HepG2 (cell line): ENCODE data around the gene RHBDD1. TPM values are rescaled to one million over a fixed set of nuclear protein-coding genes. Genes with fewer than 3 reads are reported as not detected.

Experiments
- ARNT ChIP-seq: fragments of 450-650 bp; IDR thresholded peaks from 2 replicates; pipeline ENCODE4 v1.6.1; 2017
- CAMTA2 ChIP-seq: sonication (generic); formaldehyde crosslinking; IDR thresholded peaks from 2 replicates; pipeline ENCODE4 v1.4.0; 2020; ENCODE audit warnings: mild to moderate bottlenecking, missing genetic modification reagents, borderline replicate concordance
- EHMT2 ChIP-seq: fragments of 200-600 bp; sonication (generic); IDR thresholded peaks from 2 replicates; pipeline ENCODE4 v1.7.0; 2017; ENCODE audit warnings: antibody characterized with exemption, low read depth, low read length, borderline replicate concordance
- ELF3 ChIP-seq: IDR thresholded peaks from 2 replicates; pipeline ENCODE4 v1.6.1; 2016; ENCODE audit warnings: missing genetic modification reagents, missing compliant biosample characterization
- ETV6 ChIP-seq: sonication (generic); formaldehyde crosslinking; conservative IDR thresholded peaks from 2 replicates; pipeline ENCODE4 v1.4.0; 2020; ENCODE audit warnings: missing genetic modification reagents
- FOXK1 ChIP-seq: sonication (generic); formaldehyde crosslinking; IDR thresholded peaks from 2 replicates; pipeline ENCODE4 v1.4.0; 2020; ENCODE audit warnings: low read depth, missing genetic modification reagents, borderline replicate concordance
- FUBP1 ChIP-seq: sonication (generic); formaldehyde crosslinking; IDR thresholded peaks from 2 replicates; pipeline ENCODE4 v1.5.1; 2020; ENCODE audit warnings: missing genetic modification reagents, mild to moderate bottlenecking, borderline replicate concordance
- GPN1 ChIP-seq: sonication (generic); formaldehyde crosslinking; IDR thresholded peaks from 2 replicates; pipeline ENCODE4 v1.5.1; 2020; ENCODE audit warnings: missing genetic modification reagents, borderline replicate concordance
- HHEX ChIP-seq: IDR thresholded peaks from 2 replicates; pipeline ENCODE4 v1.6.1; 2016; ENCODE audit warnings: control low read depth
- HNF4A ChIP-seq: sonication (generic); formaldehyde crosslinking; IDR thresholded peaks from 2 replicates; pipeline ENCODE4 v1.4.0; 2020; ENCODE audit warnings: missing genetic modification reagents
- HOXA5 ChIP-seq: sonication (generic); formaldehyde crosslinking; IDR thresholded peaks from 2 replicates; pipeline ENCODE4 v1.4.0; 2020; ENCODE audit warnings: missing genetic modification reagents
- MAZ ChIP-seq, 2 experiments: sonication (generic) in 1 of 2; formaldehyde crosslinking in 1 of 2; IDR thresholded peaks; 2 replicates each; pipeline versions ENCODE4 v1.5.0 to v1.6.1; 2012 to 2020; ENCODE audit warnings: low read depth in 2 of 2, mild to moderate bottlenecking in 2 of 2, borderline replicate concordance in 1 of 2, improper control_type of control experiment in 1 of 2, low read length in 1 of 2, missing genetic modification reagents in 1 of 2, moderate library complexity in 1 of 2
- MED13 ChIP-seq: sonication (generic); formaldehyde crosslinking; IDR thresholded peaks from 2 replicates; pipeline ENCODE4 v1.5.0; 2020; ENCODE audit warnings: missing genetic modification reagents
- NR2C2 ChIP-seq: sonication (generic); formaldehyde crosslinking; IDR thresholded peaks from 2 replicates; pipeline ENCODE4 v1.4.0; 2020; ENCODE audit warnings: missing genetic modification reagents, mild to moderate bottlenecking, moderate library complexity, borderline replicate concordance
- SP1 ChIP-seq, 2 experiments: fragments of 450-650 bp in 1 of 2; sonication (generic) in 1 of 2; formaldehyde crosslinking in 1 of 2; IDR thresholded peaks; 2 replicates each; pipeline versions ENCODE4 v1.4.0 to v1.6.1; 2016 to 2020; ENCODE audit warnings: missing genetic modification reagents in 1 of 2
- ZBTB42 ChIP-seq: sonication (generic); formaldehyde crosslinking; IDR thresholded peaks from 2 replicates; pipeline ENCODE4 v1.5.0; 2020; ENCODE audit warnings: mild to moderate bottlenecking, missing genetic modification reagents
- ZFP36L2 ChIP-seq: sonication (generic); formaldehyde crosslinking; IDR thresholded peaks from 2 replicates; pipeline ENCODE4 v1.4.0; 2020; ENCODE audit warnings: missing genetic modification reagents
- ZNF136 ChIP-seq: sonication (generic); formaldehyde crosslinking; IDR thresholded peaks from 2 replicates; pipeline ENCODE4 v1.8.1; 2022; ENCODE audit warnings: low read depth, mild to moderate bottlenecking, moderate library complexity, missing genetic modification reagents
- ZNF253 ChIP-seq: sonication (generic); formaldehyde crosslinking; IDR thresholded peaks from 2 replicates; pipeline ENCODE4 v1.8.0; 2022; ENCODE audit warnings: mild to moderate bottlenecking, missing genetic modification reagents, borderline replicate concordance
- ZNF672 ChIP-seq: sonication (generic); formaldehyde crosslinking; IDR thresholded peaks from 2 replicates; pipeline ENCODE4 v1.8.1; 2022; ENCODE audit warnings: missing genetic modification reagents
- ZSCAN25 ChIP-seq: sonication (generic); formaldehyde crosslinking; IDR thresholded peaks from 2 replicates; pipeline ENCODE4 v1.8.0; 2022; ENCODE audit warnings: mild to moderate bottlenecking, missing genetic modification reagents
- polyA plus RNA-seq, 8 experiments: library from polyadenylated mRNA; depleted of rRNA in 3 of 8; stranded (reverse) in 7 of 8; unstranded in 1 of 8; fragments of >200 nt; fragmentation: Illumina TruSeq in 4 of 8; extraction: Trizol in 4 of 8; gene quantifications; 2 replicates each; pipeline versions ENCODE4 v1.2.1 to v1.2.3, GENCODE V29; 2011 to 2016; ENCODE audit warnings: low read depth in 4 of 8, missing spikeins in 1 of 8, mixed read lengths in 1 of 8; ENCODE audit not compliant: insufficient read depth in 1 of 8
- total RNA-seq, 5 experiments: library from RNA; depleted of rRNA; stranded (reverse); fragments of >200 nt; fragmentation: Illumina TruSeq; extraction: Trizol; gene quantifications; 2 replicates each; pipeline ENCODE4 v1.2.3, GENCODE V29; 2016; ENCODE audit warnings: low read depth in 1 of 5
- TF ChIP-seq, protein P1 (sequence below): sonication (generic); formaldehyde crosslinking; IDR thresholded peaks from 2 replicates; pipeline ENCODE4 v1.4.0; 2020; ENCODE audit warnings: mild to moderate bottlenecking, missing genetic modification reagents, borderline replicate concordance
- TF ChIP-seq, protein P2 (sequence below): sonication (generic); formaldehyde crosslinking; IDR thresholded peaks from 2 replicates; pipeline ENCODE4 v1.4.0; 2020; ENCODE audit warnings: mild to moderate bottlenecking, missing genetic modification reagents

Gene RHBDD1
- total and polyA plus RNA-seq, 2 of the 13 experiments (the other 11 are each of a cell fraction or from before 2014, with no cell fraction given), result 8.2 to 9.5 TPM

DNA sequence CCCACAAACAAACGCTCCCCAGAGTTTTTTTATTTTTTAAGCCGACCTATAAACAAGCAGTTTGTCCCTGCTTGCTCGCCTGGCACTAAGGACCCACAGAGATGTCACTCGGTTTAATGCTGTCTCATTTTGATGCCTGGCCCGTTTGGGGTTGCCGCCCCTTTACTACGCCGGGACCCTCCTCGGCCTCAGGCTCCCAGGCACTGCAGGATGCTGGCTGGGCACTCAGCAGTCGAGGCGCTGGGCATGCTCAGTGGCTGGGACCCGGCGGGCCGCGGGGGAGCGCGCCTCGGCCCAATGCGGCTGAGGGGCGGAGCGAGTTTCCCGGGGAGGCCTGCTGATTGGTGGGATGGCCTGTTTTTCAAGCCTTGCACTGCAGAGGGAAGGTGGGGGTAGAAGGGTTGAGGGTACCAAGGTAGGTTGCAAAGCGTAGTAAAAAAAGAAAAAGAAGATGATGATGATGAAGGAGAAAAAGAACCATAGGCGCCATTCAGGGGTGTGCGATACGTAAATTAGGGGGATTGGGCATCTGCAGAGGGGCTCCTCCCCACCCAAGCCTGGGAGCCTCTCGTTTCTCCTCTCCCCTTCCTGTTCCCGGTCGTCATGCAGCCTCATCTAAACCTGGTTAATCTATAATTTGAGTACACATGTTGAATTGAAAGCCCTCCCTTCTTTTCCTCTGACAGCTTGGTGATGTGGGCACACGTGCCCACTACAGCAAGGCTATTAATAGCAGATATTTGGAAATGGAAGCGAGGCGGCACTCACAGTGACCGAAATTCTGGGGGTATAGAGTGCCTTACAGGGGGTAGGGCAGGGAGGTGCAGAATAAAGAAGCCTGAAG lies 34.7 kb upstream of the RHBDD1 start (continued):
- TF ChIP-seq ZNF253 (CRISPR knock-in tag), result no peak
- TF ChIP-seq HHEX (CRISPR knock-in tag), result no peak; the same call in 1 of the 2 replicates
- TF ChIP-seq SP1 (IDR thresholded peaks at IDR 0.05), result no peak
- peak; percentile 25; the same call in 1 of the 2 replicates for TF ChIP-seq SP1 (CRISPR knock-in tag; IDR thresholded peaks at IDR 0.05)
- TF ChIP-seq CAMTA2 (CRISPR knock-in tag), result no peak
- 0 out of 2 replicates have a peak, but pooled peaks have one; percentile 54 for TF ChIP-seq MAZ (IDR thresholded peaks at IDR 0.05; ENCODE audit: borderline replicate concordance, low read depth, low read length)
- TF ChIP-seq MAZ (CRISPR knock-in tag; IDR thresholded peaks at IDR 0.05; ENCODE audit: low read depth), result no peak
- no peak for TF ChIP-seq MED13
- TF ChIP-seq, protein P1, sequence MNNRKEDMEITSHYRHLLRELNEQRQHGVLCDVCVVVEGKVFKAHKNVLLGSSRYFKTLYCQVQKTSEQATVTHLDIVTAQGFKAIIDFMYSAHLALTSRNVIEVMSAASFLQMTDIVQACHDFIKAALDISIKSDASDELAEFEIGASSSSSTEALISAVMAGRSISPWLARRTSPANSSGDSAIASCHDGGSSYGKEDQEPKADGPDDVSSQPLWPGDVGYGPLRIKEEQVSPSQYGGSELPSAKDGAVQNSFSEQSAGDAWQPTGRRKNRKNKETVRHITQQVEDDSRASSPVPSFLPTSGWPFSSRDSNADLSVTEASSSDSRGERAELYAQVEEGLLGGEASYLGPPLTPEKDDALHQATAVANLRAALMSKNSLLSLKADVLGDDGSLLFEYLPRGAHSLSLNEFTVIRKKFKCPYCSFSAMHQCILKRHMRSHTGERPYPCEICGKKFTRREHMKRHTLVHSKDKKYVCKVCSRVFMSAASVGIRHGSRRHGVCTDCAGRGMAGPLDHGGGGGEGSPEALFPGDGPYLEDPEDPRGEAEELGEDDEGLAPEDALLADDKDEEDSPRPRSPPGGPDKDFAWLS (CRISPR knock-in tag), result no peak
- no peak for TF ChIP-seq HNF4A
- TF ChIP-seq, protein P2, sequence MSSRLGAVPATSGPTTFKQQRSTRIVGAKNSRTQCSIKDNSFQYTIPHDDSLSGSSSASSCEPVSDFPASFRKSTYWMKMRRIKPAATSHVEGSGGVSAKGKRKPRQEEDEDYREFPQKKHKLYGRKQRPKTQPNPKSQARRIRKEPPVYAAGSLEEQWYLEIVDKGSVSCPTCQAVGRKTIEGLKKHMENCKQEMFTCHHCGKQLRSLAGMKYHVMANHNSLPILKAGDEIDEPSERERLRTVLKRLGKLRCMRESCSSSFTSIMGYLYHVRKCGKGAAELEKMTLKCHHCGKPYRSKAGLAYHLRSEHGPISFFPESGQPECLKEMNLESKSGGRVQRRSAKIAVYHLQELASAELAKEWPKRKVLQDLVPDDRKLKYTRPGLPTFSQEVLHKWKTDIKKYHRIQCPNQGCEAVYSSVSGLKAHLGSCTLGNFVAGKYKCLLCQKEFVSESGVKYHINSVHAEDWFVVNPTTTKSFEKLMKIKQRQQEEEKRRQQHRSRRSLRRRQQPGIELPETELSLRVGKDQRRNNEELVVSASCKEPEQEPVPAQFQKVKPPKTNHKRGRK, result peak; percentile 35; the same call in 1 of the 2 replicates
- TF ChIP-seq GPN1 (CRISPR knock-in tag), result no peak
- 0 out of 2 replicates have a peak, but pooled peaks have one; percentile 7 for TF ChIP-seq ETV6
- TF ChIP-seq ZFP36L2 (CRISPR knock-in tag), result 0 out of 2 replicates have a peak, but pooled peaks have one; percentile 51
- TF ChIP-seq EHMT2, result 0 out of 2 replicates have a peak, but pooled peaks have one; percentile 74
- TF ChIP-seq ZNF672, result no peak
- no peak for TF ChIP-seq NR2C2
- TF ChIP-seq ELF3, result no peak
- no peak for TF ChIP-seq FOXK1 (CRISPR knock-in tag)
- TF ChIP-seq HOXA5 (CRISPR knock-in tag), result 0 out of 2 replicates have a peak, but pooled peaks have one; percentile 9
- no peak; the same call in 1 of the 2 replicates for TF ChIP-seq ZNF136 (CRISPR knock-in tag)
- no peak for TF ChIP-seq ARNT
- TF ChIP-seq FUBP1 (CRISPR knock-in tag), result no peak
- no peak for TF ChIP-seq ZSCAN25 (CRISPR knock-in tag)
- no peak for TF ChIP-seq ZBTB42 (CRISPR knock-in tag)
